Measurements from ENCODE around the gene TTBK1. TPM values are rescaled to one million over a fixed set of nuclear protein-coding genes. Genes with fewer than 3 reads are reported as not detected.

TTBK1 gene
- total and polyA plus RNA-seq, 10 of the 15 experiments (the other 5 are each of a cell fraction or from before 2014, with no cell fraction given), result 0.05 to 0.27 TPM; not detected in 8

DNA sequence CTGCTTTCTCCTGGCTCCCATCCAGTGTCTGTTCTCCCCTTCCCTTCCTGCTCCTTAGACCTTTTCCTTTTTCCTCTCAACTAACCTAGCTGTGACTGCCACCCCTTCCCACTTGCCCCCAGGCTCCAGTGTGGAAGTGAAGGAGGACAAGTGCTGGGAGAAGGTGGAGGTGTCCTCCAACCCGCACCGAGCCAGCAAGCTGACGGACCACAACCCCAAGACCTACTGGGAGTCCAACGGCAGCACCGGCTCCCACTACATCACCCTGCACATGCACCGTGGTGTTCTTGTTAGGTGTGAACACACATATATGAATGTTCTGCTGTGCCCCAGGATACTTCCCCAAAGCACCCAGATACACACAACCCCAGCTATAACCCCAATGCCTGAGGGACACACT lies 42.7 kb upstream of the TTBK1 start:
- Histone ChIP-seq H2AFZ (ENCODE audit: control insufficient read depth, low read depth, low read length) (no peak overlapping the region), H3K9ac (ENCODE audit: control insufficient read depth, insufficient read depth, low read length) (no peak overlapping the region), H3K4me1 (ENCODE audit: control insufficient read depth, insufficient read depth, low read length) (no peaks in the 10 kb centered on the region), H3K36me3 (ENCODE audit: control insufficient read depth in 2 of 2, insufficient read depth in 2 of 2, low read length in 1 of 2) (peaks cover 2 to 13% of the 10 kb centered on the region in 2 experiments), H3K27me3 (replicated peaks in 1 of 2; ENCODE audit: control insufficient read depth in 2 of 2, insufficient read depth in 2 of 2, low read length in 1 of 2) (no peaks in the 10 kb centered on the region), H3K79me2 (ENCODE audit: control insufficient read depth, insufficient read depth, low read length) (no peaks in the 10 kb centered on the region), H3K4me3 (no peak overlapping the region), H3K27ac (ENCODE audit: control insufficient read depth, insufficient read depth) (no peak overlapping the region), H3K9me3 (replicated peaks; ENCODE audit: control insufficient read depth, insufficient read depth, low read length) (no peaks in the 10 kb centered on the region), H4K20me1 (ENCODE audit: control insufficient read depth, insufficient read depth) (no peaks in the 10 kb centered on the region), H3K4me2 (ENCODE audit: control insufficient read depth, insufficient read depth) (no peak overlapping the region)
- ChIA-PET SMC1A (ENCODE audit: uncharacterized antibody, unreplicated experiment) (interaction anchor here (1.8 kb wide), 1 partner anchor 30 kb away, joined by 3 read pairs; no protein-coding TSS in a partner anchor), RAD21 (ENCODE audit: unreplicated experiment) (no interaction called here), CTCF (interaction anchor here (0.6 to 1.8 kb wide), 2 partner anchors 9 to 29 kb away, joined by 3 to 7 read pairs; partner anchors contain the start of gene DNPH1), POLR2A (interaction anchor here (0.5 kb wide), 1 partner anchor 61 kb away, joined by 5 read pairs; no protein-coding TSS in a partner anchor)
- WGBS (ENCODE audit: insufficient coverage, insufficient replicate concordance, low lambda C conversion rate, missing lambda C conversion rate), result 100% methylated on average over 6 of the region's 6 CpGs
- ATAC-seq (no peak), DNase-seq (ENCODE audit: low read depth, low spot score) (no peak), FAIRE-seq (no peak)
- in situ Hi-C loops (cut with MboI) (no loop called here), intact Hi-C loops (cut with micrococcal nuclease; ENCODE audit: unreplicated experiment) (no loop called here)
- no TSS peak for BruUV-seq (replicated peaks)
- TF ChIP-seq RB1 (IDR thresholded peaks at IDR 0.05; ENCODE audit: borderline replicate concordance) (no peak), FOXK2 (IDR thresholded peaks at IDR 0.05) (no peak), PML (IDR thresholded peaks at IDR 0.05; ENCODE audit: low read length) (no peak), NBN (IDR thresholded peaks at IDR 0.05) (no peak), RFX5 (IDR thresholded peaks at IDR 0.05; ENCODE audit: low read depth, low read length) (no peak), HDAC2 (IDR thresholded peaks at IDR 0.05) (no peak)
- TF ChIP-seq, protein P1, sequence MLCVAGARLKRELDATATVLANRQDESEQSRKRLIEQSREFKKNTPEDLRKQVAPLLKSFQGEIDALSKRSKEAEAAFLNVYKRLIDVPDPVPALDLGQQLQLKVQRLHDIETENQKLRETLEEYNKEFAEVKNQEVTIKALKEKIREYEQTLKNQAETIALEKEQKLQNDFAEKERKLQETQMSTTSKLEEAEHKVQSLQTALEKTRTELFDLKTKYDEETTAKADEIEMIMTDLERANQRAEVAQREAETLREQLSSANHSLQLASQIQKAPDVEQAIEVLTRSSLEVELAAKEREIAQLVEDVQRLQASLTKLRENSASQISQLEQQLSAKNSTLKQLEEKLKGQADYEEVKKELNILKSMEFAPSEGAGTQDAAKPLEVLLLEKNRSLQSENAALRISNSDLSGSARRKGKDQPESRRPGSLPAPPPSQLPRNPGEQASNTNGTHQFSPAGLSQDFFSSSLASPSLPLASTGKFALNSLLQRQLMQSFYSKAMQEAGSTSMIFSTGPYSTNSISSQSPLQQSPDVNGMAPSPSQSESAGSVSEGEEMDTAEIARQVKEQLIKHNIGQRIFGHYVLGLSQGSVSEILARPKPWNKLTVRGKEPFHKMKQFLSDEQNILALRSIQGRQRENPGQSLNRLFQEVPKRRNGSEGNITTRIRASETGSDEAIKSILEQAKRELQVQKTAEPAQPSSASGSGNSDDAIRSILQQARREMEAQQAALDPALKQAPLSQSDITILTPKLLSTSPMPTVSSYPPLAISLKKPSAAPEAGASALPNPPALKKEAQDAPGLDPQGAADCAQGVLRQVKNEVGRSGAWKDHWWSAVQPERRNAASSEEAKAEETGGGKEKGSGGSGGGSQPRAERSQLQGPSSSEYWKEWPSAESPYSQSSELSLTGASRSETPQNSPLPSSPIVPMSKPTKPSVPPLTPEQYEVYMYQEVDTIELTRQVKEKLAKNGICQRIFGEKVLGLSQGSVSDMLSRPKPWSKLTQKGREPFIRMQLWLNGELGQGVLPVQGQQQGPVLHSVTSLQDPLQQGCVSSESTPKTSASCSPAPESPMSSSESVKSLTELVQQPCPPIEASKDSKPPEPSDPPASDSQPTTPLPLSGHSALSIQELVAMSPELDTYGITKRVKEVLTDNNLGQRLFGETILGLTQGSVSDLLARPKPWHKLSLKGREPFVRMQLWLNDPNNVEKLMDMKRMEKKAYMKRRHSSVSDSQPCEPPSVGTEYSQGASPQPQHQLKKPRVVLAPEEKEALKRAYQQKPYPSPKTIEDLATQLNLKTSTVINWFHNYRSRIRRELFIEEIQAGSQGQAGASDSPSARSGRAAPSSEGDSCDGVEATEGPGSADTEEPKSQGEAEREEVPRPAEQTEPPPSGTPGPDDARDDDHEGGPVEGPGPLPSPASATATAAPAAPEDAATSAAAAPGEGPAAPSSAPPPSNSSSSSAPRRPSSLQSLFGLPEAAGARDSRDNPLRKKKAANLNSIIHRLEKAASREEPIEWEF (IDR thresholded peaks at IDR 0.05; ENCODE audit: insufficient replicate concordance, low read depth, low read length), result no peak
- TF ChIP-seq, protein P2, sequence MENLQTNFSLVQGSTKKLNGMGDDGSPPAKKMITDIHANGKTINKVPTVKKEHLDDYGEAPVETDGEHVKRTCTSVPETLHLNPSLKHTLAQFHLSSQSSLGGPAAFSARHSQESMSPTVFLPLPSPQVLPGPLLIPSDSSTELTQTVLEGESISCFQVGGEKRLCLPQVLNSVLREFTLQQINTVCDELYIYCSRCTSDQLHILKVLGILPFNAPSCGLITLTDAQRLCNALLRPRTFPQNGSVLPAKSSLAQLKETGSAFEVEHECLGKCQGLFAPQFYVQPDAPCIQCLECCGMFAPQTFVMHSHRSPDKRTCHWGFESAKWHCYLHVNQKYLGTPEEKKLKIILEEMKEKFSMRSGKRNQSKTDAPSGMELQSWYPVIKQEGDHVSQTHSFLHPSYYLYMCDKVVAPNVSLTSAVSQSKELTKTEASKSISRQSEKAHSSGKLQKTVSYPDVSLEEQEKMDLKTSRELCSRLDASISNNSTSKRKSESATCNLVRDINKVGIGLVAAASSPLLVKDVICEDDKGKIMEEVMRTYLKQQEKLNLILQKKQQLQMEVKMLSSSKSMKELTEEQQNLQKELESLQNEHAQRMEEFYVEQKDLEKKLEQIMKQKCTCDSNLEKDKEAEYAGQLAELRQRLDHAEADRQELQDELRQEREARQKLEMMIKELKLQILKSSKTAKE (IDR thresholded peaks at IDR 0.05; ENCODE audit: low read depth, poor library complexity, severe bottlenecking), result no peak
- TF ChIP-seq, protein P3, sequence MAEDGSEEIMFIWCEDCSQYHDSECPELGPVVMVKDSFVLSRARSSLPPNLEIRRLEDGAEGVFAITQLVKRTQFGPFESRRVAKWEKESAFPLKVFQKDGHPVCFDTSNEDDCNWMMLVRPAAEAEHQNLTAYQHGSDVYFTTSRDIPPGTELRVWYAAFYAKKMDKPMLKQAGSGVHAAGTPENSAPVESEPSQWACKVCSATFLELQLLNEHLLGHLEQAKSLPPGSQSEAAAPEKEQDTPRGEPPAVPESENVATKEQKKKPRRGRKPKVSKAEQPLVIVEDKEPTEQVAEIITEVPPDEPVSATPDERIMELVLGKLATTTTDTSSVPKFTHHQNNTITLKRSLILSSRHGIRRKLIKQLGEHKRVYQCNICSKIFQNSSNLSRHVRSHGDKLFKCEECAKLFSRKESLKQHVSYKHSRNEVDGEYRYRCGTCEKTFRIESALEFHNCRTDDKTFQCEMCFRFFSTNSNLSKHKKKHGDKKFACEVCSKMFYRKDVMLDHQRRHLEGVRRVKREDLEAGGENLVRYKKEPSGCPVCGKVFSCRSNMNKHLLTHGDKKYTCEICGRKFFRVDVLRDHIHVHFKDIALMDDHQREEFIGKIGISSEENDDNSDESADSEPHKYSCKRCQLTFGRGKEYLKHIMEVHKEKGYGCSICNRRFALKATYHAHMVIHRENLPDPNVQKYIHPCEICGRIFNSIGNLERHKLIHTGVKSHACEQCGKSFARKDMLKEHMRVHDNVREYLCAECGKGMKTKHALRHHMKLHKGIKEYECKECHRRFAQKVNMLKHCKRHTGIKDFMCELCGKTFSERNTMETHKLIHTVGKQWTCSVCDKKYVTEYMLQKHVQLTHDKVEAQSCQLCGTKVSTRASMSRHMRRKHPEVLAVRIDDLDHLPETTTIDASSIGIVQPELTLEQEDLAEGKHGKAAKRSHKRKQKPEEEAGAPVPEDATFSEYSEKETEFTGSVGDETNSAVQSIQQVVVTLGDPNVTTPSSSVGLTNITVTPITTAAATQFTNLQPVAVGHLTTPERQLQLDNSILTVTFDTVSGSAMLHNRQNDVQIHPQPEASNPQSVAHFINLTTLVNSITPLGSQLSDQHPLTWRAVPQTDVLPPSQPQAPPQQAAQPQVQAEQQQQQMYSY (CRISPR knock-in tag; IDR thresholded peaks at IDR 0.05), result no peak

Measured in GM12878 (cell line).